Astrocyte (in vitro differentiated cells and primary cell): Measurements from ENCODE around the gene MYL6B. TPM values are rescaled to one million over a fixed set of nuclear protein-coding genes. Genes with fewer than 3 reads are reported as not detected.

ENCODE experiments used
- DNase-seq: peaks from one replicate; pipeline ENCODE4 v3.0.0-alpha.2; 2010; ENCODE audit warnings: low read depth
- FAIRE-seq: peaks from 2 replicates; lab custom pipeline; 2011; peaks lifted over from hg19 to GRCh38; lab: Jason Lieb, UNC
- H2AFZ ChIP-seq: 2 replicates; pipeline ENCODE4 v1.6.0; 2012; ENCODE audit warnings: low read depth, low read length, inconsistent platforms
- H3K27ac ChIP-seq: 2 replicates; pipeline ENCODE4 v1.5.1; 2011; ENCODE audit warnings: low read depth, low read length, inconsistent platforms
- H3K27me3 ChIP-seq: 2 replicates; pipeline ENCODE4 v1.6.0; 2011; ENCODE audit warnings: low read length, inconsistent platforms; ENCODE audit not compliant: insufficient read depth
- H3K36me3 ChIP-seq: 2 replicates; pipeline ENCODE4 v1.5.1; 2011; ENCODE audit warnings: low read length, inconsistent platforms; ENCODE audit not compliant: insufficient read depth
- H3K4me1 ChIP-seq: 2 replicates; pipeline ENCODE4 v1.5.1; 2011; ENCODE audit warnings: low read length, inconsistent platforms; ENCODE audit not compliant: insufficient read depth
- H3K4me2 ChIP-seq: 2 replicates; pipeline ENCODE4 v1.6.0; 2012; ENCODE audit warnings: low read length, inconsistent platforms
- H3K4me3 ChIP-seq: 2 replicates; pipeline ENCODE4 v1.5.1; 2011; ENCODE audit warnings: low read depth, mild to moderate bottlenecking, low read length, inconsistent platforms; ENCODE audit not compliant: insufficient read depth
- H3K79me2 ChIP-seq: 2 replicates; pipeline ENCODE4 v1.6.0; 2012; ENCODE audit warnings: mild to moderate bottlenecking, low read length, inconsistent platforms; ENCODE audit not compliant: insufficient read depth
- H3K9ac ChIP-seq: 2 replicates; pipeline ENCODE4 v1.6.0; 2012; ENCODE audit warnings: mild to moderate bottlenecking, low read length, inconsistent platforms
- H3K9me3 ChIP-seq: 2 replicates; pipeline ENCODE4 v1.5.1; 2012; ENCODE audit warnings: low read depth, mild to moderate bottlenecking, low read length, inconsistent platforms; ENCODE audit not compliant: insufficient read depth
- H4K20me1 ChIP-seq: 2 replicates; pipeline ENCODE4 v1.6.0; 2012; ENCODE audit warnings: low read length, inconsistent platforms; ENCODE audit not compliant: insufficient read depth
- H3K27ac Mint-ChIP-seq: one replicate; pipeline ENCODE4 v1.8.0; 2021; ENCODE audit warnings: mild to moderate bottlenecking, mixed read lengths; ENCODE audit not compliant: unreplicated experiment
- H3K27me3 Mint-ChIP-seq: one replicate; pipeline ENCODE4 v1.8.0; 2021; ENCODE audit warnings: low read depth, mixed read lengths; ENCODE audit not compliant: unreplicated experiment
- H3K36me3 Mint-ChIP-seq: one replicate; pipeline ENCODE4 v1.8.0; 2021; ENCODE audit warnings: low read depth, mixed read lengths; ENCODE audit not compliant: unreplicated experiment
- H3K4me1 Mint-ChIP-seq: one replicate; pipeline ENCODE4 v1.8.0; 2021; ENCODE audit warnings: low read depth, mixed read lengths; ENCODE audit not compliant: unreplicated experiment
- H3K4me3 Mint-ChIP-seq: one replicate; pipeline ENCODE4 v1.8.0; 2021; ENCODE audit warnings: mild to moderate bottlenecking, moderate library complexity, mixed read lengths; ENCODE audit not compliant: unreplicated experiment
- H3K9me3 Mint-ChIP-seq: one replicate; pipeline ENCODE4 v1.8.0; 2021; ENCODE audit warnings: mild to moderate bottlenecking, mixed read lengths; ENCODE audit not compliant: unreplicated experiment
- CTCF ChIP-seq: IDR thresholded peaks from 2 replicates; pipeline ENCODE4 v1.5.1; 2011; ENCODE audit warnings: low read depth, mild to moderate bottlenecking, inconsistent platforms, low read length, moderate library complexity; ENCODE audit not compliant: insufficient read depth
- EZH2 ChIP-seq: IDR thresholded peaks from 2 replicates; pipeline ENCODE4 v1.6.1; 2012; ENCODE audit warnings: mild to moderate bottlenecking, low read length, inconsistent platforms; ENCODE audit not compliant: insufficient read depth
- total RNA-seq: library from RNA; stranded (reverse); gene quantifications from 2 replicates; pipeline ENCODE4 v1.2.1, GENCODE V29; 2021

The MYL6B gene
- total RNA-seq, 1 donor from 2014 or later: 118 TPM

DNA sequence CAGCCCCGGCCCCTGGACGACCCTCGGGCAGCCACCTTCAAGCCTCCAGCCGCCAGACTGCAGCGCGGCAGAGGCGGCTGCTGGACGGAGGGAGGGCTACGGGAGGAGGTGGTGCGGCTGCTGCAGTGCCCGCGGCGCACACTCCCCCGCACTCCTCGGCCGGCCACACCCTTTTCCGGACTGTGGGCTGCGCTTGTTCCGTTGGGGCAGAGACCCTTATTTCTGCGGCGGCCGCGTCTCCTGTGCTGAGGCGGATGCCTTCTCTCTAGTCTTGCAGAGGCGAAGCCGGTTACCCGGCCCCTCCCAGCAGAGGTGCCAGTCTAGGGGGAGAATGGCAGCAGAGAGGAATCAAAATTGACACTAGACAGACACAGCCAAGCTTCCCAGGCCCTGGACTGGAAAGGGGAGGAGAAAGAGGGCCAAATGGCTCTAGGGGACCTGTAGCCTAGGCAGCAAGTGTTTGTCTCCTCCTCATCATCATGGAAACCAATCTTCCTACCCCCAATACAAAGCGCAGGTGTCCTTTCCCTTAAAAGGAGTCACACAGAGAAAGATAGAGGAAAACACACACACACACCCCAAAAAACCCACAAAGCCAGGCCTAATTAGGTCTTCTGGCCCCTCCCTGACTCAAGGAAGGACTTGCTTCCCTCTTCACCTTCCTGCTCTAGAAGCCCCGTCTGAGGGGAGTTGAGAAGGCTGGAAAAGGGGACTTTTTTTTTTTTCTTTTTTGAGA, 23.0 kb upstream of the MYL6B start:
- TF ChIP-seq CTCF (no peak), EZH2 (no peak)
- H3K4me1 ChIP-seq: peaks cover 13% of the 10 kb centered on the region
- peak overlapping the region; percentile 49 for H2AFZ ChIP-seq
- peak overlapping the region; percentile 17 for H3K27ac ChIP-seq
- Mint-ChIP-seq H3K27ac (peak overlapping the region; percentile 63), H3K36me3 (peaks cover 17% of the 10 kb centered on the region), H3K4me3 (peak overlapping the region; percentile 98), H3K4me1 (peaks cover 22% of the 10 kb centered on the region), H3K27me3 (no peaks in the 10 kb centered on the region), H3K9me3 (no peaks in the 10 kb centered on the region)
- DNase-seq: peak; percentile 31
- no peaks in the 10 kb centered on the region for H3K9me3 ChIP-seq
- no peak for FAIRE-seq
- no peaks in the 10 kb centered on the region for H3K27me3 ChIP-seq
- peak overlapping the region; percentile 84 for H3K9ac ChIP-seq
- peak overlapping the region; percentile 90 for H3K4me2 ChIP-seq
- peaks cover 22% of the 10 kb centered on the region for H3K36me3 ChIP-seq
- peak overlapping the region; percentile 81 for H3K4me3 ChIP-seq
- H3K79me2 ChIP-seq: peaks cover 45% of the 10 kb centered on the region
- peaks cover 19% of the 10 kb centered on the region for H4K20me1 ChIP-seq

GRCh38 chr12:56129942-56130495, 22.4 kb upstream of the MYL6B start:
- no peak overlapping the region for H3K4me3 ChIP-seq
- H3K4me1 Mint-ChIP-seq: peaks cover 22% of the 10 kb centered on the region
- DNase-seq: no peak
- H3K9ac ChIP-seq: peak overlapping the region; percentile 84
- peaks cover 19% of the 10 kb centered on the region for H4K20me1 ChIP-seq
- H3K27ac Mint-ChIP-seq: peak overlapping the region; percentile 8
- H3K27me3 Mint-ChIP-seq: no peaks in the 10 kb centered on the region
- peaks cover 17% of the 10 kb centered on the region for H3K36me3 Mint-ChIP-seq
- H3K27me3 ChIP-seq: no peaks in the 10 kb centered on the region
- H2AFZ ChIP-seq: no peak overlapping the region
- H3K27ac ChIP-seq: no peak overlapping the region
- H3K9me3 Mint-ChIP-seq: no peaks in the 10 kb centered on the region
- no peak for TF ChIP-seq CTCF
- no peak for TF ChIP-seq EZH2
- no peak for FAIRE-seq
- H3K9me3 ChIP-seq: no peaks in the 10 kb centered on the region
- peaks cover 13% of the 10 kb centered on the region for H3K4me1 ChIP-seq
- H3K4me2 ChIP-seq: peak overlapping the region; percentile 90
- peak overlapping the region; percentile 98 for H3K4me3 Mint-ChIP-seq
- H3K79me2 ChIP-seq: peaks cover 45% of the 10 kb centered on the region
- peaks cover 22% of the 10 kb centered on the region for H3K36me3 ChIP-seq

DNA sequence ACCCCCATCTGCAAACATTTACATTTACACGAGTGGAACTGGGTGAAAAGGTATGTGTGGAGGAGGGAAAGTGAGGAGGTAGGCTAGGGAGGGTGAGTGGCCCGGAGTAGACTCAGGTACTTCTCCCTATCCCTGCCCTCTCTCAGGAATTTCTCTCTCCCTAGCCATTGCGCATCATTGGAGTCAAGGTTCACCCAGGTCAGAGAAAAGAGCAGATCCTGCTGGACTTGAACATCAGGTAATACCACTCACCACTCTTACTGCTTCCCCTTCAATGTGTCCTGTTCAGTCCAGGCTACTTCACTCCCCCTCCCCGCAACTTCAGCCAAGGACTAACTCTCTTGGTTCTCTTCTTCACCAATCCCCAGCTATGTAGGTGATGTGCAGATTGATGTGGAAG, 21.5 kb upstream of the MYL6B start:
- H3K27ac ChIP-seq: no peak overlapping the region
- peak overlapping the region; percentile 90 for H3K4me2 ChIP-seq
- H3K79me2 ChIP-seq: peaks cover 45% of the 10 kb centered on the region
- TF ChIP-seq CTCF: no peak
- TF ChIP-seq EZH2: no peak
- peaks cover 13% of the 10 kb centered on the region for H3K4me1 ChIP-seq
- H3K36me3 ChIP-seq: peaks cover 22% of the 10 kb centered on the region
- no peak for DNase-seq
- peaks cover 22% of the 10 kb centered on the region for H3K4me1 Mint-ChIP-seq
- no peak overlapping the region for H2AFZ ChIP-seq
- peaks cover 19% of the 10 kb centered on the region for H3K36me3 Mint-ChIP-seq
- no peaks in the 10 kb centered on the region for H3K9me3 Mint-ChIP-seq
- no peaks in the 10 kb centered on the region for H3K9me3 ChIP-seq
- peak overlapping the region; percentile 84 for H3K9ac ChIP-seq
- H3K4me3 Mint-ChIP-seq: peak overlapping the region; percentile 98
- H3K27me3 Mint-ChIP-seq: no peaks in the 10 kb centered on the region
- peaks cover 19% of the 10 kb centered on the region for H4K20me1 ChIP-seq
- no peak overlapping the region for H3K27ac Mint-ChIP-seq
- H3K4me3 ChIP-seq: no peak overlapping the region
- H3K27me3 ChIP-seq: no peaks in the 10 kb centered on the region
- FAIRE-seq: no peak
